GM23338 (cell line): ENCODE data around the gene DMD. TPM values are rescaled to one million over a fixed set of nuclear protein-coding genes. Genes with fewer than 3 reads are reported as not detected.

Experiments used
- ATAC-seq: fragments of 200-7000 bp; cut with Tn5 transposase; 3 replicates; pipeline ENCODE4 v1.9.1; 2020
- DNase-seq: peaks from one replicate; pipeline ENCODE4 v3.0.0-alpha.2; 2015; ENCODE audit warnings: low spot score
- H2AFZ ChIP-seq: fragments of 200-600 bp; sonication (generic); 2 replicates; pipeline ENCODE4 v1.8.0; 2016; ENCODE audit warnings: antibody characterized with exemption, mild to moderate bottlenecking, moderate library complexity
- H3F3A ChIP-seq: fragments of 200-600 bp; sonication (generic); replicated peaks from 2 replicates; pipeline ENCODE4 v1.8.0; 2017; ENCODE audit warnings: antibody characterized with exemption, mixed run types, low read depth
- H3K27ac ChIP-seq: fragments of 200-600 bp; sonication (generic); 2 replicates; pipeline ENCODE4 v1.6.1; 2016; ENCODE audit warnings: low read depth
- H3K27me3 ChIP-seq: fragments of 200-600 bp; sonication (generic); 2 replicates; pipeline ENCODE4 v1.8.0; 2016; ENCODE audit warnings: mild to moderate bottlenecking, mixed run types, moderate library complexity; ENCODE audit not compliant: insufficient read depth
- H3K36me3 ChIP-seq: fragments of 200-600 bp; sonication (generic); 2 replicates; pipeline ENCODE4 v1.8.0; 2016; ENCODE audit warnings: mild to moderate bottlenecking; ENCODE audit not compliant: insufficient read depth
- H3K4me1 ChIP-seq: fragments of 200-600 bp; sonication (generic); 2 replicates; pipeline ENCODE4 v1.8.0; 2016; ENCODE audit warnings: mild to moderate bottlenecking, moderate library complexity; ENCODE audit not compliant: insufficient read depth
- H3K4me2 ChIP-seq: fragments of 200-600 bp; sonication (generic); 2 replicates; pipeline ENCODE4 v1.7.1; 2017; ENCODE audit warnings: mixed run types
- H3K4me3 ChIP-seq: fragments of 200-600 bp; sonication (generic); 2 replicates; pipeline ENCODE4 v1.6.1; 2016; ENCODE audit warnings: mixed run types
- H3K79me2 ChIP-seq: fragments of 200-600 bp; sonication (generic); replicated peaks from 2 replicates; pipeline ENCODE4 v1.8.0; 2017; ENCODE audit warnings: mild to moderate bottlenecking; ENCODE audit not compliant: insufficient read depth
- H3K9me2 ChIP-seq: fragments of 200-600 bp; sonication (generic); 2 replicates; pipeline ENCODE4 v1.8.0; 2017; ENCODE audit not compliant: insufficient read depth
- H4K20me1 ChIP-seq: fragments of 200-600 bp; sonication (generic); replicated peaks from 2 replicates; pipeline ENCODE4 v1.8.0; 2017; ENCODE audit warnings: mild to moderate bottlenecking; ENCODE audit not compliant: insufficient read depth
- H3K27ac Mint-ChIP-seq: 2 replicates; pipeline ENCODE4 v1.8.0; 2020; ENCODE audit warnings: inconsistent platforms, mild to moderate bottlenecking, moderate library complexity, mixed read lengths
- H3K27me3 Mint-ChIP-seq: 3 replicates; pipeline ENCODE4 v1.8.0; 2022; ENCODE audit warnings: low read depth, mild to moderate bottlenecking, moderate library complexity, mixed read lengths, inconsistent platforms; ENCODE audit not compliant: insufficient read depth, poor library complexity
- H3K36me3 Mint-ChIP-seq: 3 replicates; pipeline ENCODE4 v1.8.0; 2021; ENCODE audit warnings: low read depth, mild to moderate bottlenecking, inconsistent platforms, moderate library complexity, mixed read lengths
- H3K4me1 Mint-ChIP-seq: 3 replicates; pipeline ENCODE4 v1.8.0; 2020; ENCODE audit warnings: mild to moderate bottlenecking, inconsistent platforms, mixed read lengths
- H3K4me3 Mint-ChIP-seq: 3 replicates; pipeline ENCODE4 v1.8.0; 2021; ENCODE audit warnings: moderate library complexity, mild to moderate bottlenecking, inconsistent platforms, mixed read lengths
- H3K9me3 Mint-ChIP-seq: 3 replicates; pipeline ENCODE4 v1.8.0; 2020; ENCODE audit warnings: moderate library complexity, mild to moderate bottlenecking, inconsistent platforms, mixed read lengths
- CREB1 ChIP-seq: fragments of 250-450 bp; sonication (Bioruptor Pico); IDR thresholded peaks from 2 replicates; pipeline ENCODE4 v1.5.0; 2020; ENCODE audit warnings: low read depth, mild to moderate bottlenecking, moderate library complexity
- NANOG ChIP-seq: IDR thresholded peaks from 2 replicates; pipeline ENCODE4 v1.6.1; 2016; ENCODE audit warnings: antibody characterized with exemption, borderline replicate concordance
- REST ChIP-seq: IDR thresholded peaks from one replicate; pipeline ENCODE4 v1.6.1; 2018; ENCODE audit warnings: antibody characterized with exemption; ENCODE audit not compliant: unreplicated experiment
- ZNF462 ChIP-seq: fragments of 250-450 bp; sonication (Bioruptor Pico); IDR thresholded peaks from 2 replicates; pipeline ENCODE4 v1.5.0; 2020; ENCODE audit warnings: mild to moderate bottlenecking, moderate library complexity
- polyA plus RNA-seq: library from polyadenylated mRNA; unstranded; fragments of >200 nt; fragmentation: Nextera tagmentation; extraction: Ambion mirVana; gene quantifications from 2 replicates; pipeline ENCODE4 v1.2.1, GENCODE V29; 2016
- total RNA-seq: library from RNA; depleted of rRNA; stranded (reverse); fragments of >200 nt; shearing (Covaris generic); gene quantifications from 2 replicates; pipeline ENCODE4 v1.2.3, GENCODE V29; 2014

The DMD gene
- total and polyA plus RNA-seq, 2 experiments from 2014 or later, result 4.5 to 7.6 TPM

- no peak for TF ChIP-seq ZNF462 (CRISPR knock-in tag)
- no peak for TF ChIP-seq NANOG
- no peak for TF ChIP-seq REST
Observed at GRCh38 chrX:31319586-31319985, 1891.8 kb downstream of the DMD start (continued).

GRCh38 chrX:31318866-31319265 lies 1892.5 kb downstream of the DMD start:
- H3K4me1 ChIP-seq, result peaks cover 12% of the 10 kb centered on the region
- no peak overlapping the region for H3K4me3 Mint-ChIP-seq
- H3K4me3 ChIP-seq, result no peak overlapping the region
- no peaks in the 10 kb centered on the region for H3K27me3 ChIP-seq
- H3K4me2 ChIP-seq, result no peak overlapping the region
- H3K27me3 Mint-ChIP-seq, result peaks cover 1% of the 10 kb centered on the region
- H3K36me3 ChIP-seq, result no peaks in the 10 kb centered on the region
- H3K4me1 Mint-ChIP-seq, result peaks cover 22% of the 10 kb centered on the region
- no peaks in the 10 kb centered on the region for H3K36me3 Mint-ChIP-seq
- H2AFZ ChIP-seq, result no peak overlapping the region
- no peaks in the 10 kb centered on the region for H4K20me1 ChIP-seq
- H3F3A ChIP-seq, result no peaks in the 10 kb centered on the region
- H3K9me2 ChIP-seq, result no peaks in the 10 kb centered on the region
- TF ChIP-seq CREB1 (CRISPR knock-in tag), result no peak
- no peaks in the 10 kb centered on the region for H3K79me2 ChIP-seq
- no peak overlapping the region for H3K27ac Mint-ChIP-seq
- DNase-seq, result no peak
- no peaks in the 10 kb centered on the region for H3K9me3 Mint-ChIP-seq
- ATAC-seq, result no peak
- H3K27ac ChIP-seq, result no peak overlapping the region
